NCI-H345 (cell line): ENCODE data around the gene KIAA0232.
"Not testable (repeated sequence)": the region's sequence is repeated elsewhere in the genome, so short reads cannot be mapped to it uniquely, and the experiment has no call there.

Experiments used
- DNase-seq: peaks from one replicate; lab custom pipeline; 2025; lab: John Stamatoyannopoulos, UW

The KIAA0232 gene

GRCh38 chr4:6756345-6756744 lies 26.2 kb upstream of the KIAA0232 start:
- not testable (repeated sequence) for DNase-seq

- DNase-seq = no peak
Measured at GRCh38 chr4:6758728-6759127, 23.8 kb upstream of the KIAA0232 start.

- DNase-seq = no peak
Measured at GRCh38 chr4:6760865-6761264, 21.7 kb upstream of the KIAA0232 start.

- no peak for DNase-seq
Measured at GRCh38 chr4:6761649-6762615, 20.6 kb upstream of the KIAA0232 start.

- no peak for DNase-seq
Measured at GRCh38 chr4:6763330-6763851, 19.1 kb upstream of the KIAA0232 start.

GRCh38 chr4:6764976-6765620 lies 17.4 kb upstream of the KIAA0232 start:
- no peak for DNase-seq

GRCh38 chr4:6765703-6766102 lies 16.8 kb upstream of the KIAA0232 start:
- no peak for DNase-seq

- no peak for DNase-seq
Measured at GRCh38 chr4:6767386-6767747, 15.2 kb upstream of the KIAA0232 start.

- DNase-seq = no peak
Measured at GRCh38 chr4:6767748-6768538, 14.6 kb upstream of the KIAA0232 start.

- no peak for DNase-seq
Measured at GRCh38 chr4:6768539-6768905, 14.0 kb upstream of the KIAA0232 start.

GRCh38 chr4:6769233-6769988 lies 13.1 kb upstream of the KIAA0232 start:
- no peak for DNase-seq

- DNase-seq = no peak
Measured at GRCh38 chr4:6769989-6770420, 12.5 kb upstream of the KIAA0232 start.

GRCh38 chr4:6770581-6771228 lies 11.8 kb upstream of the KIAA0232 start:
- DNase-seq = no peak

GRCh38 chr4:6771229-6771671 lies 11.3 kb upstream of the KIAA0232 start:
- no peak for DNase-seq

GRCh38 chr4:6772223-6772928 lies 10.2 kb upstream of the KIAA0232 start:
- DNase-seq = no peak

- DNase-seq = no peak
Measured at GRCh38 chr4:6773106-6773505, 9.4 kb upstream of the KIAA0232 start.

- no peak for DNase-seq
Measured at GRCh38 chr4:6773616-6774540, 8.6 kb upstream of the KIAA0232 start.

- no peak for DNase-seq
Measured at GRCh38 chr4:6775746-6776145, 6.8 kb upstream of the KIAA0232 start.
